Effector memory CD4-positive, alpha-beta T cell (primary cell): Measurements from ENCODE around the gene EPHX1.
A peak's percentile ranks its signal among the peaks of the same experiment; 100 is the strongest.

Experiments
- DNase-seq, 3 donors: peaks; one replicate each; pipeline ENCODE4 v3.0.0-alpha.2; 2020
- H3K27ac ChIP-seq: 2 replicates; pipeline ENCODE4 v1.7.0; 2013; ENCODE audit warnings: mild to moderate bottlenecking, low read length, moderate library complexity; ENCODE audit not compliant: insufficient read depth, poor library complexity, severe bottlenecking
- H3K27me3 ChIP-seq: replicated peaks from 2 replicates; pipeline ENCODE4 v1.7.0; 2013; ENCODE audit warnings: mild to moderate bottlenecking, low read length; ENCODE audit not compliant: insufficient read depth, control insufficient read depth, poor library complexity, severe bottlenecking
- H3K36me3 ChIP-seq: 2 replicates; pipeline ENCODE4 v1.7.0; 2013; ENCODE audit warnings: mild to moderate bottlenecking, low read length, moderate library complexity; ENCODE audit not compliant: control insufficient read depth, insufficient read depth
- H3K4me1 ChIP-seq: 2 replicates; pipeline ENCODE4 v1.7.0; 2013; ENCODE audit warnings: low read length, mild to moderate bottlenecking; ENCODE audit not compliant: control insufficient read depth, insufficient read depth, poor library complexity, severe bottlenecking
- H3K4me3 ChIP-seq: 2 replicates; pipeline ENCODE4 v1.7.0; 2013; ENCODE audit warnings: low read length, low read depth, mild to moderate bottlenecking; ENCODE audit not compliant: insufficient read depth, poor library complexity, severe bottlenecking
- H3K9me3 ChIP-seq: 2 replicates; pipeline ENCODE4 v1.7.0; 2013; ENCODE audit warnings: mild to moderate bottlenecking, low read length, moderate library complexity; ENCODE audit not compliant: control insufficient read depth

EPHX1 gene

GRCh38 chr1:225861834-225862580 is 52.1 kb downstream of the EPHX1 start:
- Histone ChIP-seq H3K36me3 (peaks cover 87% of the 10 kb centered on the region), H3K27ac (no peak overlapping the region)

GRCh38 chr1:225862581-225862950 is 52.6 kb downstream of the EPHX1 start:
- Histone ChIP-seq H3K36me3 (peaks cover 89% of the 10 kb centered on the region), H3K4me3 (no peak overlapping the region), H3K4me1 (peaks cover 26% of the 10 kb centered on the region), H3K9me3 (no peaks in the 10 kb centered on the region), H3K27ac (no peak overlapping the region), H3K27me3 (no peaks in the 10 kb centered on the region)
- no peak for DNase-seq

More at GRCh38 chr1:225861834-225862580, 52.1 kb downstream of the EPHX1 start:
- Histone ChIP-seq H3K27me3 (no peaks in the 10 kb centered on the region), H3K4me1 (peaks cover 20% of the 10 kb centered on the region), H3K4me3 (no peak overlapping the region), H3K9me3 (no peaks in the 10 kb centered on the region)
- no peak for DNase-seq

- no peaks in the 10 kb centered on the region for H3K9me3 ChIP-seq
- peaks cover 29% of the 10 kb centered on the region for H3K4me1 ChIP-seq
- H3K4me3 ChIP-seq = no peak overlapping the region
- no peak for DNase-seq
- H3K36me3 ChIP-seq = peaks cover 90% of the 10 kb centered on the region
- H3K27ac ChIP-seq = no peak overlapping the region
- H3K27me3 ChIP-seq = no peaks in the 10 kb centered on the region
These were observed 53.2 kb downstream of the EPHX1 start for GRCh38 chr1:225863167-225863566.

- H3K27me3 ChIP-seq = no peaks in the 10 kb centered on the region
- peaks cover 35% of the 10 kb centered on the region for H3K4me1 ChIP-seq
- peaks cover 87% of the 10 kb centered on the region for H3K36me3 ChIP-seq
- peak overlapping the region; percentile 59 for H3K27ac ChIP-seq
- no peak overlapping the region for H3K4me3 ChIP-seq
- no peaks in the 10 kb centered on the region for H3K9me3 ChIP-seq
- no peak for DNase-seq
These were observed 55.6 kb downstream of the EPHX1 start for GRCh38 chr1:225865514-225865913.

GRCh38 chr1:225866061-225866837 is 56.3 kb downstream of the EPHX1 start:
- H3K27me3 ChIP-seq = no peaks in the 10 kb centered on the region
- H3K9me3 ChIP-seq = no peaks in the 10 kb centered on the region
- H3K4me1 ChIP-seq = peaks cover 35% of the 10 kb centered on the region
- H3K27ac ChIP-seq = peak overlapping the region; percentile 59
- H3K36me3 ChIP-seq = peaks cover 87% of the 10 kb centered on the region
- H3K4me3 ChIP-seq = no peak overlapping the region
- peak; percentile 39 to 69 (median 49) for DNase-seq

- H3K27ac ChIP-seq = peak overlapping the region; percentile 59
- H3K36me3 ChIP-seq = peaks cover 87% of the 10 kb centered on the region
- H3K9me3 ChIP-seq = no peaks in the 10 kb centered on the region
- no peak overlapping the region for H3K4me3 ChIP-seq
- no peak for DNase-seq
- no peaks in the 10 kb centered on the region for H3K27me3 ChIP-seq
- peaks cover 35% of the 10 kb centered on the region for H3K4me1 ChIP-seq
These were observed 57.1 kb downstream of the EPHX1 start for GRCh38 chr1:225866981-225867380.

- Histone ChIP-seq H3K27ac (no peak overlapping the region), H3K4me3 (no peak overlapping the region), H3K4me1 (peaks cover 40% of the 10 kb centered on the region), H3K9me3 (no peaks in the 10 kb centered on the region), H3K36me3 (peaks cover 90% of the 10 kb centered on the region), H3K27me3 (no peaks in the 10 kb centered on the region)
- DNase-seq = no peak
These were observed 58.9 kb downstream of the EPHX1 start for GRCh38 chr1:225868631-225869330.

GRCh38 chr1:225870911-225871310 is 61.0 kb downstream of the EPHX1 start:
- no peak for DNase-seq
- H3K36me3 ChIP-seq = peaks cover 87% of the 10 kb centered on the region
- H3K9me3 ChIP-seq = no peaks in the 10 kb centered on the region
- no peaks in the 10 kb centered on the region for H3K27me3 ChIP-seq
- no peak overlapping the region for H3K4me3 ChIP-seq
- peak overlapping the region; percentile 2 for H3K27ac ChIP-seq
- H3K4me1 ChIP-seq = peaks cover 39% of the 10 kb centered on the region

- H3K27me3 ChIP-seq = no peaks in the 10 kb centered on the region
- H3K36me3 ChIP-seq = peaks cover 90% of the 10 kb centered on the region
- no peaks in the 10 kb centered on the region for H3K9me3 ChIP-seq
- peaks cover 39% of the 10 kb centered on the region for H3K4me1 ChIP-seq
- peak overlapping the region; percentile 2 for H3K27ac ChIP-seq
- no peak overlapping the region for H3K4me3 ChIP-seq
- DNase-seq = no peak
These were observed 61.6 kb downstream of the EPHX1 start for GRCh38 chr1:225871359-225872074.
